Activated CD8-positive, alpha-beta memory T cell treated with anti-CD3 and anti-CD28 coated beads, Interleukin-2, amount 10 ng/mL, durations not matched to agents 7 days and 5 days (primary cell): ENCODE results near the gene VWA1. TPM values are rescaled to one million over a fixed set of nuclear protein-coding genes. Genes with fewer than 3 reads are reported as not detected.
"Not testable (repeated sequence)": the region's sequence is repeated elsewhere in the genome, so short reads cannot be mapped to it uniquely, and the experiment has no call there.

Experiments
- ATAC-seq: fragments of 150-1000 bp; cut with Tn5 transposase; one replicate; pipeline ENCODE4 v1.10.0; 2021; ENCODE audit warnings: moderate library complexity
- CTCF ChIA-PET: fragments of 350-600 bp; sonication (Branson Sonifier 250); formaldehyde crosslinking; loops from one replicate; lab custom pipeline; 2021; ENCODE audit warnings: antibody characterized with exemption; lab: Charles Lee
- DNase-seq: peaks from one replicate; pipeline ENCODE4 v3.0.0-alpha.2; 2020
- H3K27ac Mint-ChIP-seq: one replicate; pipeline ENCODE4 v1.8.0; 2021; ENCODE audit warnings: mild to moderate bottlenecking, mixed read lengths
- H3K27me3 Mint-ChIP-seq: one replicate; pipeline ENCODE4 v1.8.0; 2021; ENCODE audit warnings: mixed read lengths
- H3K36me3 Mint-ChIP-seq: one replicate; pipeline ENCODE4 v1.8.0; 2021; ENCODE audit warnings: mild to moderate bottlenecking, mixed read lengths
- H3K4me1 Mint-ChIP-seq: one replicate; pipeline ENCODE4 v1.8.0; 2021; ENCODE audit warnings: mixed read lengths
- H3K4me3 Mint-ChIP-seq: one replicate; pipeline ENCODE4 v1.8.0; 2021; ENCODE audit warnings: mild to moderate bottlenecking, moderate library complexity, mixed read lengths
- H3K9me3 Mint-ChIP-seq: one replicate; pipeline ENCODE4 v1.8.0; 2022; ENCODE audit warnings: low read depth, mixed read lengths
- total RNA-seq, 2 experiments: library from RNA; stranded (reverse); gene quantifications; one replicate each; pipeline ENCODE4 v1.2.3, GENCODE V29; 2021

VWA1 gene
- total RNA-seq, 2 experiments from 2014 or later, result 0.20 to 0.28 TPM

DNA sequence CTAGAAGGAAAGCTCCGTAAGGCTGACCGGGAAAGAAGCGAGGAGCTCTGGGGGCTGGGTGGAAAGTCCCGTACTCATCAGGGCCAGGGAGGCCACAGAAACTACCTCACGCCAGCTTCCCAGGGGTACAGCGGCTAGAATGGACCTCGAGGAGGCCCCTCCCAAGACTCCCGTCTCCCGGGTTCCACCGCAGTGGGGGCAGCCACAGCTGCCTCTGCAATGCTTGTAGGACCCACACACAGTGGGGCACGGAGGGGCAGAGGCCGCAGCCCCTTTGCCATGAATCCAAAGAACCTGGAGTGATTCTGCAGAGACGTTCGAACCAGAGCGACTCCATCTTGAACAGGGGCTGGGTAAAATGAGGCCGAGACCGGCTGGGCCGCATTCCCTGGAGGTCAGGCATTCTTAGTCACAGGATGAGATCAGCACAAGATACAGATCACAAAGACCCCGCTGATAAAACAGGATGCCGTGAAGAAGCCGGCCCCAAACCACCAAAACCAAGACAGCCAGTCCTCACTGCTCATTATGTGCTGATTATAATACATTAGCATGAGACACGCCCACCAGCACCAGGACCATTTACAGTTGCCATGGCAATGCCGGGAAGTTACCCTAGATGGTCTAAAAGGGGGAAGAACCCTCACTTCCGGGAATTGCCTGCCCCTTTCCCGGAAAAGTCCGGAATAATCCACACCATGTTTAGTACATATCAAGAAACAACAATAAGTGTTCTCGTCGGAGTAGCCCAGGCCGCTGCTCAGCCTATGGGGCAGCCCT is 12.8 kb upstream of the VWA1 start:
- peak; percentile 37 for ATAC-seq
- no peak overlapping the region for H3K4me3 Mint-ChIP-seq

GRCh38 chr1:1423245-1423597 is 12.3 kb upstream of the VWA1 start:
- H3K4me3 Mint-ChIP-seq, result no peak overlapping the region
- DNase-seq (no peak), ATAC-seq (no peak)
- CTCF ChIA-PET, result no interaction called here
- peaks cover 19% of the 10 kb centered on the region for H3K4me1 Mint-ChIP-seq
- no peak overlapping the region for H3K27ac Mint-ChIP-seq
- H3K9me3 Mint-ChIP-seq, result no peaks in the 10 kb centered on the region
- peaks cover 26% of the 10 kb centered on the region for H3K27me3 Mint-ChIP-seq
- H3K36me3 Mint-ChIP-seq, result no peaks in the 10 kb centered on the region

More for the DNA sequence above, 12.8 kb upstream of the VWA1 start:
- Mint-ChIP-seq H3K27me3 (peaks cover 26% of the 10 kb centered on the region), H3K9me3 (no peaks in the 10 kb centered on the region), H3K36me3 (no peaks in the 10 kb centered on the region), H3K4me1 (peaks cover 24% of the 10 kb centered on the region), H3K27ac (no peak overlapping the region)
- DNase-seq, result peak; percentile 60
- CTCF ChIA-PET, result no interaction called here

DNA sequence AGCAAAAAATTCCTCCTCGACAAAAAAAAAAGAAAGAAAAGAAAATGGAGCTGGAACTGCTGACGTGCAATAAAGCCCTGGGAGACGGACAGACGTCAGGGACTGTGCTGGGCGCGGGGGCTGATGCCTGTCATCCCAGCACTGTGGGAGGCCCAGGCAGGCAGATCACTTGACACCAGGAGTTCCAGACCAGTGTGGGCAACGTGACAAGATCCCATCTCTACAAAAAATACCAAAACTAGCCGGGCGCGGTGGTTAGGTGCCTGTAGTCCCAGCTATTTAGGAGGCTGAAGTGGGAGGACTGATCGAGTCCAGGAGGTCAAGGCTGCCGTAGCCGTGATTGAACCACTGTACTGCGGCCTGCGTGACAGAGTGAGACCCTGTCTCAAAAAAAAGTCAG is 10.8 kb upstream of the VWA1 start:
- CTCF ChIA-PET, result no interaction called here

DNA sequence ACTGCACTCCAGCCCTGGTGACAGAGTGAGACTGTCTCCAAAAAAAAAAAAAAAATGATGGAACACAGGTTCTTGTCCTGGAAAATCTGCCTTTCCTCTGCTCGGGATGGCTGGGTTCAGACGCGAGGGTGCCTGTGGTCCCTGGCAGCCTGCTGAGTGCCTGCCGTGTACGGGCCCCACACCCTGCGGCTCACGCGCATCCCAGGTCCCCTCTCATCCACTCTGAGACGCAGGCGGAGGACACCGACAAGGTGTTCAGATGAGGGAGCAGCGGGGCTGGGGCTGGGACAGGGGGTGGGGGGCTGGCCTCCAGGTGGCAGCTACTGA is 10.1 kb upstream of the VWA1 start:
- no peak overlapping the region for H3K27ac Mint-ChIP-seq
- CTCF ChIA-PET, result interaction anchor here (1.0 kb wide), 1 partner anchor 16 kb away, joined by 4 read pairs; no protein-coding TSS in a partner anchor
- H3K27me3 Mint-ChIP-seq, result peaks cover 37% of the 10 kb centered on the region

More for the DNA sequence above, 10.8 kb upstream of the VWA1 start:
- ATAC-seq (no peak), DNase-seq (no peak)
- Mint-ChIP-seq H3K27ac (no peak overlapping the region), H3K4me1 (peaks cover 14% of the 10 kb centered on the region), H3K9me3 (no peaks in the 10 kb centered on the region), H3K36me3 (no peaks in the 10 kb centered on the region), H3K27me3 (peaks cover 32% of the 10 kb centered on the region), H3K4me3 (no peak overlapping the region)

GRCh38 chr1:1425753-1426495 is 9.6 kb upstream of the VWA1 start:
- DNase-seq (no peak), ATAC-seq (no peak)
- CTCF ChIA-PET, result interaction anchor here (1.0 kb wide), 1 partner anchor 16 kb away, joined by 4 read pairs; no protein-coding TSS in a partner anchor
- no peaks in the 10 kb centered on the region for H3K9me3 Mint-ChIP-seq
- H3K4me1 Mint-ChIP-seq, result peaks cover 14% of the 10 kb centered on the region
- no peak overlapping the region for H3K4me3 Mint-ChIP-seq
- no peaks in the 10 kb centered on the region for H3K36me3 Mint-ChIP-seq
- peaks cover 37% of the 10 kb centered on the region for H3K27me3 Mint-ChIP-seq
- no peak overlapping the region for H3K27ac Mint-ChIP-seq

More for the DNA sequence above, 10.1 kb upstream of the VWA1 start:
- no peak for DNase-seq
- ATAC-seq, result no peak
- H3K9me3 Mint-ChIP-seq, result no peaks in the 10 kb centered on the region
- peaks cover 14% of the 10 kb centered on the region for H3K4me1 Mint-ChIP-seq
- no peaks in the 10 kb centered on the region for H3K36me3 Mint-ChIP-seq
- no peak overlapping the region for H3K4me3 Mint-ChIP-seq

GRCh38 chr1:1426496-1427105 is 8.9 kb upstream of the VWA1 start:
- H3K27me3 Mint-ChIP-seq, result peaks cover 37% of the 10 kb centered on the region
- no peak for ATAC-seq
- no peak for DNase-seq
- no peaks in the 10 kb centered on the region for H3K9me3 Mint-ChIP-seq
- H3K36me3 Mint-ChIP-seq, result no peaks in the 10 kb centered on the region
- peaks cover 14% of the 10 kb centered on the region for H3K4me1 Mint-ChIP-seq
- no peak overlapping the region for H3K4me3 Mint-ChIP-seq
- no peak overlapping the region for H3K27ac Mint-ChIP-seq
- CTCF ChIA-PET, result interaction anchor here (1.0 kb wide), 1 partner anchor 15 kb away, joined by 4 read pairs; no protein-coding TSS in a partner anchor

GRCh38 chr1:1427106-1427819 is 8.2 kb upstream of the VWA1 start:
- Mint-ChIP-seq H3K4me3 (no peak overlapping the region), H3K36me3 (no peaks in the 10 kb centered on the region), H3K4me1 (peaks cover 13% of the 10 kb centered on the region), H3K27me3 (peaks cover 37% of the 10 kb centered on the region), H3K27ac (no peak overlapping the region), H3K9me3 (no peaks in the 10 kb centered on the region)
- DNase-seq (no peak), ATAC-seq (no peak)
- CTCF ChIA-PET, result no interaction called here

DNA sequence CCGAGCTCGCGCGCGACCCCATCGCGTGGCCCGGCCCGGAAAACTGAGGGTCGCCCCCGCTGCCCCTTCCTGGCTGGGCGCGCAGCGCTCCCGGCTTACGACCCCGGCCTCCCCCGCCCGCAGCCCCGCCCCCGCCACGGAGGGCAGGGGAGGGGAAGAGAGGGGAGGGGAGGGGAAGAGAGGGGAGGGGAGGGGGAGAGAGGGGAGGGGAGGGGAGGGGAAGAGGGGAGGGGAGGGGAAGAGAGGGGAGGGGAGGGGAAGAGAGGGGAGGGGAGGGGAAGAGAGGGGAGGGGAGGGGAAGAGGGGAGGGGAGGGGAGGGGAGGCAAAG is 7.7 kb upstream of the VWA1 start:
- no peak for DNase-seq
- Mint-ChIP-seq H3K27me3 (peaks cover 34% of the 10 kb centered on the region), H3K9me3 (no peaks in the 10 kb centered on the region), H3K4me3 (no peak overlapping the region), H3K27ac (no peak overlapping the region), H3K4me1 (peaks cover 7% of the 10 kb centered on the region), H3K36me3 (no peaks in the 10 kb centered on the region)
- CTCF ChIA-PET, result no interaction called here
- no peak for ATAC-seq

- H3K9me3 Mint-ChIP-seq, result no peaks in the 10 kb centered on the region
- no peaks in the 10 kb centered on the region for H3K36me3 Mint-ChIP-seq
- CTCF ChIA-PET, result interaction anchor here (2.0 kb wide), 1 partner anchor 13 kb away, joined by 8 read pairs; no protein-coding TSS in a partner anchor
- H3K4me1 Mint-ChIP-seq, result peaks cover 4% of the 10 kb centered on the region
- DNase-seq (no peak), ATAC-seq (no peak)
- H3K27me3 Mint-ChIP-seq, result peaks cover 32% of the 10 kb centered on the region
- H3K4me3 Mint-ChIP-seq, result no peak overlapping the region
- H3K27ac Mint-ChIP-seq, result no peak overlapping the region
Measured at GRCh38 chr1:1428174-1428573, 7.3 kb upstream of the VWA1 start.

GRCh38 chr1:1428967-1429366 is 6.5 kb upstream of the VWA1 start:
- peaks cover 32% of the 10 kb centered on the region for H3K27me3 Mint-ChIP-seq
- not testable (repeated sequence) for H3K9me3 Mint-ChIP-seq, ATAC-seq, H3K4me1 Mint-ChIP-seq, H3K27ac Mint-ChIP-seq, H3K36me3 Mint-ChIP-seq, DNase-seq, H3K4me3 Mint-ChIP-seq
- CTCF ChIA-PET, result interaction anchor here (2.0 kb wide), 1 partner anchor 12 kb away, joined by 8 read pairs; no protein-coding TSS in a partner anchor

DNA sequence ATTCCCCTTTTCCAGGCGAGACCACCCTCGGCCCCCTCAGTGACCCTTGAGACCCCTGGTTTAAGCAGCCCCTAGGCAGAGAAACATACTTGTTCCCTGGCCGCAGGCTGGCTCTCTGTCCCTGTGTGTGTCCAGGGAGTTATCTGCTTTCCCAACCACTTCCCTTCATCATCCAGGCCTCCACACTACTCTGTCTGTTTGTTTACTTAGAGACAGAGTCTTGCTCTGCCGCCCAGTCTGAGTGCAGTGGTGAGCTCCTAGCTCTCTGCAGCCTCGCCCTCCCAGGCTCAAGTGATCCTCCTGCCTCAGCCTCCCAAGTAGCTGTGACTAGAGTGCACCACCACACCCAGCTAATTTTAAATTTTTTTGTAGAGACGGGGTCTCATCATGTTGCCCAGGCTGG is 5.8 kb upstream of the VWA1 start:
- H3K9me3 Mint-ChIP-seq, result no peaks in the 10 kb centered on the region
- H3K4me3 Mint-ChIP-seq, result no peak overlapping the region
- no peaks in the 10 kb centered on the region for H3K36me3 Mint-ChIP-seq
- no peak for DNase-seq
- H3K27me3 Mint-ChIP-seq, result peaks cover 29% of the 10 kb centered on the region
- ATAC-seq, result no peak
- no peak overlapping the region for H3K27ac Mint-ChIP-seq
- peaks cover 3% of the 10 kb centered on the region for H3K4me1 Mint-ChIP-seq
- CTCF ChIA-PET, result interaction anchor here (0.7 to 2.0 kb wide), 2 partner anchors 11 to 174 kb away, joined by 3 to 8 read pairs; no protein-coding TSS in a partner anchor

GRCh38 chr1:1430114-1430982 is 5.1 kb upstream of the VWA1 start:
- DNase-seq (no peak), ATAC-seq (no peak)
- Mint-ChIP-seq H3K9me3 (no peaks in the 10 kb centered on the region), H3K27me3 (peaks cover 28% of the 10 kb centered on the region), H3K4me1 (peaks cover 3% of the 10 kb centered on the region), H3K27ac (no peak overlapping the region), H3K4me3 (no peak overlapping the region), H3K36me3 (no peaks in the 10 kb centered on the region)
- CTCF ChIA-PET, result interaction anchor here (0.7 to 2.0 kb wide), 2 partner anchors 11 to 173 kb away, joined by 3 to 8 read pairs; no protein-coding TSS in a partner anchor
